Fibroblast of pulmonary artery (primary cell): ENCODE results near the gene OR3A1.
"Not testable (repeated sequence)": the region's sequence is repeated elsewhere in the genome, so short reads cannot be mapped to it uniquely, and the experiment has no call there.

Source experiments
- DNase-seq: peaks from one replicate; pipeline ENCODE4 v3.0.0-alpha.2; 2010; ENCODE audit warnings: low read depth
- H3K4me3 ChIP-seq: replicated peaks from 2 replicates; pipeline ENCODE4 v1.5.1; 2011; ENCODE audit warnings: low read depth, mild to moderate bottlenecking, control low read depth, low read length, moderate library complexity
- CTCF ChIP-seq: IDR thresholded peaks from 2 replicates; pipeline ENCODE4 v1.5.1; 2011; ENCODE audit warnings: mild to moderate bottlenecking, control low read depth, low read length, inconsistent platforms; ENCODE audit errors: missing control alignments

Gene OR3A1

GRCh38 chr17:3282901-3283300, 15.3 kb downstream of the OR3A1 start:
- DNase-seq = no peak
- H3K4me3 ChIP-seq = no peak overlapping the region
- TF ChIP-seq CTCF = no peak

- DNase-seq = no peak
- no peak for TF ChIP-seq CTCF
- no peak overlapping the region for H3K4me3 ChIP-seq
Measured at GRCh38 chr17:3276126-3276525, 22.0 kb downstream of the OR3A1 start.

GRCh38 chr17:3271072-3271848, 26.9 kb downstream of the OR3A1 start:
- TF ChIP-seq CTCF = no peak
- H3K4me3 ChIP-seq = no peak overlapping the region
- DNase-seq = no peak

GRCh38 chr17:3260600-3260999, 37.6 kb downstream of the OR3A1 start:
- TF ChIP-seq CTCF = no peak
- no peak for DNase-seq
- H3K4me3 ChIP-seq = no peak overlapping the region

GRCh38 chr17:3260163-3260562, 38.0 kb downstream of the OR3A1 start:
- TF ChIP-seq CTCF = no peak
- DNase-seq = no peak
- H3K4me3 ChIP-seq = no peak overlapping the region

- no peak for TF ChIP-seq CTCF
- no peak overlapping the region for H3K4me3 ChIP-seq
- DNase-seq = no peak
Measured at GRCh38 chr17:3256575-3256974, 41.6 kb downstream of the OR3A1 start.

GRCh38 chr17:3249013-3249412, 49.1 kb downstream of the OR3A1 start:
- not testable (repeated sequence) for H3K4me3 ChIP-seq

GRCh38 chr17:3244841-3245240, 53.3 kb downstream of the OR3A1 start:
- not testable (repeated sequence) for DNase-seq, H3K4me3 ChIP-seq

More at GRCh38 chr17:3249013-3249412, 49.1 kb downstream of the OR3A1 start:
- DNase-seq = not testable (repeated sequence)

GRCh38 chr17:3241044-3241443, 57.1 kb downstream of the OR3A1 start:
- not testable (repeated sequence) for H3K4me3 ChIP-seq, DNase-seq
